GM10266 (cell line): ENCODE measurements around the gene TMEM271.

Experiments
- DNase-seq: peaks from one replicate; pipeline ENCODE4 v3.0.0; 2012; ENCODE audit errors: extremely low spot score
- CTCF ChIP-seq: IDR thresholded peaks from 2 replicates; pipeline ENCODE4 v1.5.1; 2012; ENCODE audit warnings: mild to moderate bottlenecking, low read depth; ENCODE audit not compliant: control insufficient read depth, insufficient read depth; ENCODE audit errors: missing control alignments

Gene TMEM271

GRCh38 chr4:571838-572572 lies 4.1 kb downstream of the TMEM271 start:
- no peak for DNase-seq
- TF ChIP-seq CTCF, result no peak

GRCh38 chr4:570754-571153 lies 5.3 kb downstream of the TMEM271 start:
- TF ChIP-seq CTCF, result no peak
- no peak for DNase-seq

GRCh38 chr4:569958-570667 lies 6.0 kb downstream of the TMEM271 start:
- no peak for TF ChIP-seq CTCF
- DNase-seq, result no peak

- no peak for TF ChIP-seq CTCF
- no peak for DNase-seq
These were observed 7.1 kb downstream of the TMEM271 start for GRCh38 chr4:568962-569361.

GRCh38 chr4:568351-568652 lies 7.8 kb downstream of the TMEM271 start:
- no peak for DNase-seq
- no peak for TF ChIP-seq CTCF

GRCh38 chr4:567457-568350 lies 8.4 kb downstream of the TMEM271 start:
- TF ChIP-seq CTCF, result no peak
- DNase-seq, result no peak
